GM13976 (cell line): ENCODE measurements around the gene RHBDF2.

Source experiments
- DNase-seq: peaks from one replicate; pipeline ENCODE4 v3.0.0; 2012; ENCODE audit warnings: low spot score
- in situ Hi-C: fragments of 300-500 bp; cut with MboI; formaldehyde crosslinking; loops from one replicate; pipeline ENCODE4 v1.12.0; 2022; ENCODE audit warnings: low sequenced_read_pairs, mixed read lengths, inconsistent platforms; ENCODE audit not compliant: unreplicated experiment
- TF ChIP-seq, protein P1 (sequence below): IDR thresholded peaks from 2 replicates; pipeline ENCODE4 v1.5.1; 2012; ENCODE audit warnings: borderline replicate concordance, mild to moderate bottlenecking; ENCODE audit not compliant: insufficient read depth; ENCODE audit errors: extremely low read depth, missing control alignments, control extremely low read depth

The RHBDF2 gene

DNA sequence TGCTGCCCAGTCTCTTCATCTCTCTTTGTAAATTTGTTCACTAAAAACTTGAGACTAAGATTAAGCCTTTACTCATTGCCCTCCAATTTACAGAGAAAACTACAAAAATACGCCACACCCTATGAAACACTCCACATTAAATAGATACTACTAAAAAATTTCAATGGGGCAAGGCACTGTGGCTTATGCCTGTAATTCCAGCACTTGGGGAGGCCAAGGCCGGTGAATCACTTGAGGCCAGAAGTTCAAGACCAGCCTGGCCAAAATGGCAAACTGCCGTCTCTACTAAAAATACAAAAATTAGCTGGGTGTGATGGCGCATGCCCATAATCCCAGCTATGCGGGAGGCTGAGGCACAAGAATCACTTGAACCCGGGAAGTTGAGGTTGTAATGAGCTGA is 52.1 kb downstream of the RHBDF2 start:
- in situ Hi-C loops, result no loop called here
- TF ChIP-seq, protein P1, sequence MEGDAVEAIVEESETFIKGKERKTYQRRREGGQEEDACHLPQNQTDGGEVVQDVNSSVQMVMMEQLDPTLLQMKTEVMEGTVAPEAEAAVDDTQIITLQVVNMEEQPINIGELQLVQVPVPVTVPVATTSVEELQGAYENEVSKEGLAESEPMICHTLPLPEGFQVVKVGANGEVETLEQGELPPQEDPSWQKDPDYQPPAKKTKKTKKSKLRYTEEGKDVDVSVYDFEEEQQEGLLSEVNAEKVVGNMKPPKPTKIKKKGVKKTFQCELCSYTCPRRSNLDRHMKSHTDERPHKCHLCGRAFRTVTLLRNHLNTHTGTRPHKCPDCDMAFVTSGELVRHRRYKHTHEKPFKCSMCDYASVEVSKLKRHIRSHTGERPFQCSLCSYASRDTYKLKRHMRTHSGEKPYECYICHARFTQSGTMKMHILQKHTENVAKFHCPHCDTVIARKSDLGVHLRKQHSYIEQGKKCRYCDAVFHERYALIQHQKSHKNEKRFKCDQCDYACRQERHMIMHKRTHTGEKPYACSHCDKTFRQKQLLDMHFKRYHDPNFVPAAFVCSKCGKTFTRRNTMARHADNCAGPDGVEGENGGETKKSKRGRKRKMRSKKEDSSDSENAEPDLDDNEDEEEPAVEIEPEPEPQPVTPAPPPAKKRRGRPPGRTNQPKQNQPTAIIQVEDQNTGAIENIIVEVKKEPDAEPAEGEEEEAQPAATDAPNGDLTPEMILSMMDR, result no peak
- no peak for DNase-seq

DNA sequence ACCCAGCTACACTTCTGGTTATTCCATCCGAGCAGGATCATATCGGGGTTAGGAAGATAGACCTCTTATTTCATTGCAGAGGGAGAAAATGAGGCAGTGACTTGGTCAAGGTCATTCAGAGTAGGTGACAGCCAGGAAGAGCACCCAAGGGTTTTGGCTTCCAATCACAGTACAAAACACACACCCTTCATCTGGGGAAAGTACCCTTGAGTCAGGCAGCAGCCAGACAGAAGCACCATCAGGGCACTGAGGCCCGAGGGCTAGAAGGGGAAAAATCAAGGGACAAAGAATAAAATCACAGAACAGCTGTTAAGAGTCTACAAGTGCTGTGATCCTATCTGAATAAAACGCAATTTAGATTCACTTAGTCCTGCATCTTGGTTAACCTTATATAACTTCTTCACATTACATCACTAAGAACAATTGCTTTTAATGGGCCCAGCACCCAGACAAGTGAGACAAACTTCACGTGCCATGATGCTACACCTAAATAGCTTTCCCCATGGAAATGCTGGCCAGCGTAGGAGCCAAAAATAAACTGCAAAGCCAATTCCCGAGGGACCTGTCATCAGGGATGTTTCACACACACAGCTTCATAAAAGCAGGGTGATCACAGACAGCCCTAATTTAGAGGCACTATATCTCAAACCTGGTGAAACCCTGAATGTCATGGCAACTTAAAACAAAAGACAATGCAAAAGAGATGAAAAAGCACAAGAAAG is 53.1 kb downstream of the RHBDF2 start:
- no peak for DNase-seq
- in situ Hi-C loops, result no loop called here
- TF ChIP-seq, protein P1, result no peak

DNA sequence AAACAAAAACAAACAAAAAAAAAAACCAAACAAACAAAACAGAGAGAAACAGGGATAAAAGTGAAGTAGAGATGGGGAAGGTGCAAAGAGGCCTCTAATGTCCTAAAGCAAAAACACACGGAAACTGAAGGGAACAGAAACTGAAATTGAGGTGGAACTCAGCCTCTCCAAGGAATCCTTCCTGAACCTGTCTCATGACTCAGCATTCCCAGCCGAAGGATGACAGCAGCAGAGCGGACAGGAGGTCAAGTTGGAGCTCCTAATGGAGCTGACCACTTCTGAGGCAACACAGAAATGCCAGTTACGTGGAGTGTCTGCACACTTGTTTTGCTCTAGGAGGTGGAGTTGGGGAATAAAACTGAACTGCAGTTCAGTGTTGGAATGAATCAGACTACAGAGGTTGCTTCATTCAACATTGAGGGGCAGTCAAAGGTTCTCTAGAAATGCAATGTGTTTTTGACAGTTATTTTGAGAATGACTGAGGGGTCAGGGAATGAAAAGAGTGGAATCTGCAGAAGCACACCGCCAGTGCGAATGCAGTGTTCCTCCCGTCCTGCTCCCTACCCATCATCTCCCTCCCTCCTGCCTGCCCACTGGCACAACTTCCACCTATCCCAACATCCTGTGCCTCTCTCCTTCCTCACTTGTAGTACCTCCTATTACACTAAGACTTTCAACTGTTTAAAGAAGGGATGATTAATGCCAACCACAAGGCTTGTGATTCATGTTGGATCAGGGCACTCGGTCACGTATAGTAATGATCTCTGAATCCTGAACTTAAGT is 54.6 kb downstream of the RHBDF2 start:
- no peak for DNase-seq
- TF ChIP-seq, protein P1, result no peak
- in situ Hi-C loops, result no loop called here

DNA sequence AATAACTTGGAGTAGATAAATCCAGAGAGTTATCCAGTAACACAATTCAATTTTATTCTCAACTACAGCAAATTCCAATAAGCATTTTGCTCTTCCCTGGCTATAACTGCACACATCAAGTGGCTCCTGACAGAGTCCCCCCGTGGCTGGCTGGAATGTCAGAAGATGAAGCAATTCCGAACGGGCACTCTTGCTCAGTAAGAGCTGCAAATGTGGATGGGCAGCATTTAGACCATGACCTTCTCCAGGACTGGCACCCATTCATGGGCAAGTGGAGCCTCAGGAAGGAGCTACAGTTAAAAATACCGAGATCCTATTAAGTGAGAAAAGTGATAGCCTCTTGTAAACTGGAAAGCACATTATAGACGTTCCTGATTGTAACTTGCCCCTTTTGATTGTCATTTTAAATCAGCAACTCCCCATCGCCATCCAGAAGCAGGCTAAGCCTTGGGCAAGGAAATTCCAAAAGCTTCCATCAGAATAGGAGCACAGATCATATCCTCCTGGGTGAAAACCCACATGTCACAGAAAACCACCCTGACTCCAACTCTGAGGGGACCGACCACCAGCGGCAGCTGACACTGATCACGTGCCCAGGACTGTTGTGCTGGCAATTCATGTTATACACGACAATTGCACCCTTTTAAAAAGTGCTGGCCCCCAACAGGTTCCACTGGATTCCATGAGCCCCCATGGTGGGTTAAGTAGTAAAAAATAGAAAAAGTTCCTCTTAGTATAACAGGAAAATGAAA is 55.4 kb downstream of the RHBDF2 start:
- TF ChIP-seq, protein P1, result no peak
- DNase-seq, result no peak
- in situ Hi-C loops, result no loop called here

DNA sequence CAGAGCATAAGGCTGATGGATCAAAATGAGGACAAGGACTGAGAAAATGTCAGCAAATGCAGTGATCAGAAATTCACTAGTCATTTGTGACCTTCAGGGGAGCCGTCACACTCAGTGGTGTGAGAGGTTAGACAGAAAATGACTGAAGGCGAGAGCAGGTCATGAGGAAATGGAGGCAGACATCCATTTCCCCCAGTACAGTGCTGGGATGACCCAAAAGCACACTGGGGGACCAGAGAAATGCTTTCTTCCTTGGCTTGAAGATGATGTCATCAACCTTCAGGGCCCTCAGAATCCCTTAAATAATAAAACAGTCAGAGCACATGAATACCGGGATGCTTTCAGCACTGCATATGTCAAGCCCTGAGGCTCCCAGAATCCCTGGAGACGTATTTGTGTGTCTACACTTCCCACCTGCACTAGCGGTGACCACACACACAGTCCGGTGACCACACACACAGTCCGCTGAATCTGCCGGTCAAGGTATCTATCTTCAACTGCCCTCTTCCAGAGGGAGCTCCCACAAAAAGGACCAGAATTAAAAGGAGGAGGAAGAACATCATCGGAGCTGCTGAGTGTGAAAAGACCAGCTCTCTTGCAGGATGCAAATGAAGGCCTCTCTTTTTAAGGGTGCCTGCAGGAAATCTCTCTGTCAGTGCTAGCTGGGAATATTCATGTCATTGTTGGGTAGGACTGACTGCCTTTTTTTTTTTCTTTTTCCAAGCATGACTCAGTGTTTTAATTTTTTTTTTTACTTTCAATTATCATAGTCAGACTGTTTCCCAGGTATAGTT is 56.5 kb downstream of the RHBDF2 start:
- DNase-seq, result no peak
- TF ChIP-seq, protein P1, result no peak
- in situ Hi-C loops, result no loop called here
